ENCODE measurements around the gene SMG1. TPM values are rescaled to one million over a fixed set of nuclear protein-coding genes. Genes with fewer than 3 reads are reported as not detected.
"Not testable (repeated sequence)": the region's sequence is repeated elsewhere in the genome, so short reads cannot be mapped to it uniquely, and the experiment has no call there.

SMG1 gene
- total RNA-seq, 2 experiments from 2014 or later = 85.1 to 91.8 TPM

DNA sequence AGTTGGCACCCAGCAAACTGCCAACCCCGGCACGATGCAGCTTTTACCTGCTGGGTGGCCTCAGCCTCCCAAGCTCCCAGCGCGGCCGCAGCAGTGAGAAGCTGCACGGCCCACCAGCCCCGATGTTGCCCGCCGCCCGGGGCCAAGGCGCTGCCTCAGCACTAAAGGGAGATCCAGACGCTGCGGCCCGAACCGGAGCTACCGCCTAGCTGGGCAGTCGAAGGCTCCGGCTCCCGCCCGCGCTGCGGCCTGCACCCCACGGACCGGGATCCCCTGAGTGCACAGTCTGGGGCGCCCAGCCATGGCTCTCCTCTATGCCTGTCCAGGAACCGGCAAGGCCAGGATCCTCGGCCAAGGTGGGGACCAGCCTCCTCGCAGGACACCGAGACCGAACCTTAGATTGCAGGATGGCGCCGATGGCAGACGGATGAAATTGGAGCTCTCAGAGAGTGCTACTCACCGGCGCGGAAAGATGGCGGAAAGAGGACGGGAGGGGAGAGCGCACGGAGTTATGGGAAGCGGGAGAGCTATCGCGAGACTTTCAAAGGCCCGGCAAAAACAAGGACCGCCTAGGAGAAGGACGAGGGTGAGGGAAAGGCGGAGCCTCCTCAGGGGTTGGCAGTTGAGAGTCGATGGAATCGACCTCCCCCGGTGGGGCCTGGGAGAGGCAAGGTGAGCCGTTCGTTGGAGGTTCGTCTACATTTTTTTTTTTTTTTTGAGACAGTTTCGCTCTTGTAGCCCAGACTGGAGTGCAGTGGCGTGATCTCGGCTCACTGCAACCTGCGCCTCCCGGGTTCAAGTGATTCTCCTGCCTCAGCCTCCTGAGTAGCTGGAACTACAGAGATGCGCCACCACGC, 136.1 kb downstream of the SMG1 start, which contains the start of gene RPS15A:
TSS of gene RPS15A (minus strand) at position 485 of the 857 bp plus-strand sequence. CDS start 1,221 bp downstream, outside the sequence.
- Mint-ChIP-seq H3K36me3 (peaks cover 72% of the 10 kb centered on the region), H3K4me1 (ENCODE audit: low read depth) (peaks cover 41% of the 10 kb centered on the region), H3K4me3 (peak within 1 kb of the TSS; percentile 97), H3K9me3 (no peaks in the 10 kb centered on the region), H3K27me3 (no peaks in the 10 kb centered on the region), H3K27ac (peak within 1 kb of the TSS; percentile 99)
- peak; percentile 96 for DNase-seq
- intact Hi-C loops (cut with micrococcal nuclease) = loop anchor here (1.0 to 5.0 kb wide), 3 partner anchors 11 to 277 kb away; partner anchors contain the start of genes ARL6IP1, COQ7 and SMG1
- POLR2A ChIA-PET = interaction anchor here (0.7 to 7.0 kb wide), 6 partner anchors 11 to 156 kb away, joined by 3 to 126 read pairs (median 6); partner anchors contain the start of genes ARL6IP1 and SMG1
- CTCF ChIA-PET = interaction anchor here (0.6 to 8.4 kb wide), 4 partner anchors 11 to 1088 kb away, joined by 3 to 90 read pairs (median 3); partner anchors contain the start of gene ARL6IP1

- H3K4me1 Mint-ChIP-seq (ENCODE audit: low read depth) = peaks cover 47% of the 10 kb centered on the region
- CTCF ChIA-PET = interaction anchor here (0.6 to 8.4 kb wide), 3 partner anchors 11 to 644 kb away, joined by 3 to 90 read pairs (median 3); partner anchors contain the start of gene ARL6IP1
- POLR2A ChIA-PET = interaction anchor here (0.7 to 7.0 kb wide), 5 partner anchors 12 to 136 kb away, joined by 3 to 126 read pairs (median 7); partner anchors contain the start of genes ARL6IP1 and SMG1
- peak overlapping the region; percentile 97 for H3K4me3 Mint-ChIP-seq
- intact Hi-C loops (cut with micrococcal nuclease) = loop anchor here (5.0 kb wide), 1 partner anchor 278 kb away; the partner anchor contains the start of gene COQ7
- no peaks in the 10 kb centered on the region for H3K9me3 Mint-ChIP-seq
- H3K36me3 Mint-ChIP-seq = peaks cover 76% of the 10 kb centered on the region
- H3K27me3 Mint-ChIP-seq = no peaks in the 10 kb centered on the region
- peak overlapping the region; percentile 99 for H3K27ac Mint-ChIP-seq
- DNase-seq = no peak
These were observed 136.7 kb downstream of the SMG1 start for GRCh38 chr16:18789515-18789849.

- intact Hi-C loops (cut with micrococcal nuclease) = loop anchor here (5.0 kb wide), 1 partner anchor 278 kb away; the partner anchor contains the start of gene COQ7
- Mint-ChIP-seq H3K9me3 (no peaks in the 10 kb centered on the region), H3K4me3 (peak overlapping the region; percentile 97), H3K27me3 (no peaks in the 10 kb centered on the region), H3K27ac (peak overlapping the region; percentile 99), H3K36me3 (peaks cover 75% of the 10 kb centered on the region), H3K4me1 (ENCODE audit: low read depth) (peaks cover 52% of the 10 kb centered on the region)
- POLR2A ChIA-PET = interaction anchor here (0.7 to 7.0 kb wide), 5 partner anchors 13 to 137 kb away, joined by 3 to 126 read pairs (median 5); partner anchors contain the start of genes ARL6IP1 and SMG1
- no peak for DNase-seq
- CTCF ChIA-PET = interaction anchor here (0.6 to 8.4 kb wide), 4 partner anchors 12 to 644 kb away, joined by 3 to 90 read pairs (median 4); partner anchors contain the start of gene ARL6IP1
These were observed 137.2 kb downstream of the SMG1 start for GRCh38 chr16:18788828-18789514.

GRCh38 chr16:18784917-18785623, 141.1 kb downstream of the SMG1 start:
- Mint-ChIP-seq H3K36me3 (peaks cover 71% of the 10 kb centered on the region), H3K4me1 (ENCODE audit: low read depth) (peaks cover 58% of the 10 kb centered on the region)

GRCh38 chr16:18783430-18784341, 142.5 kb downstream of the SMG1 start:
- Mint-ChIP-seq H3K9me3 (no peaks in the 10 kb centered on the region), H3K4me1 (ENCODE audit: low read depth) (peaks cover 57% of the 10 kb centered on the region), H3K27ac (peak overlapping the region; percentile 82), H3K27me3 (no peaks in the 10 kb centered on the region), H3K36me3 (peaks cover 57% of the 10 kb centered on the region), H3K4me3 (no peak overlapping the region)
- ChIA-PET CTCF (interaction anchor here (0.6 to 1.2 kb wide), 3 partner anchors 11 to 18 kb away, joined by 3 to 7 read pairs (median 5); partner anchors contain the start of gene ARL6IP1), POLR2A (interaction anchor here (1.0 to 1.6 kb wide), 4 partner anchors 10 to 20 kb away, joined by 3 to 7 read pairs (median 4); partner anchors contain the start of gene ARL6IP1)
- DNase-seq = no peak
- intact Hi-C loops (cut with micrococcal nuclease) = no loop called here

More at GRCh38 chr16:18784917-18785623, 141.1 kb downstream of the SMG1 start:
- intact Hi-C loops (cut with micrococcal nuclease) = loop anchor here (5.0 kb wide), 1 partner anchor 282 kb away; the partner anchor contains the start of gene COQ7
- CTCF ChIA-PET = interaction anchor here (1.2 to 8.4 kb wide), 2 partner anchors 16 kb away, joined by 7 to 90 read pairs; partner anchors contain the start of gene ARL6IP1
- Mint-ChIP-seq H3K27me3 (no peaks in the 10 kb centered on the region), H3K4me3 (peak overlapping the region; percentile 64), H3K27ac (peak overlapping the region; percentile 77), H3K9me3 (no peaks in the 10 kb centered on the region)
- no peak for DNase-seq
- POLR2A ChIA-PET = interaction anchor here (1.0 to 1.2 kb wide), 3 partner anchors 9 to 19 kb away, joined by 3 read pairs; no protein-coding TSS in a partner anchor

GRCh38 chr16:18782697-18783429, 143.3 kb downstream of the SMG1 start:
- Mint-ChIP-seq H3K4me1 (ENCODE audit: low read depth) (peaks cover 49% of the 10 kb centered on the region), H3K36me3 (peaks cover 50% of the 10 kb centered on the region), H3K4me3 (no peak overlapping the region), H3K9me3 (no peaks in the 10 kb centered on the region), H3K27ac (peak overlapping the region; percentile 82), H3K27me3 (no peaks in the 10 kb centered on the region)
- peak; percentile 52 for DNase-seq
- CTCF ChIA-PET = interaction anchor here (0.8 kb wide), 1 partner anchor 19 kb away, joined by 5 read pairs; the partner anchor contains the start of gene ARL6IP1
- intact Hi-C loops (cut with micrococcal nuclease) = no loop called here
- POLR2A ChIA-PET = interaction anchor here (1.5 to 1.6 kb wide), 2 partner anchors 16 to 19 kb away, joined by 4 to 7 read pairs; partner anchors contain the start of gene ARL6IP1

DNA sequence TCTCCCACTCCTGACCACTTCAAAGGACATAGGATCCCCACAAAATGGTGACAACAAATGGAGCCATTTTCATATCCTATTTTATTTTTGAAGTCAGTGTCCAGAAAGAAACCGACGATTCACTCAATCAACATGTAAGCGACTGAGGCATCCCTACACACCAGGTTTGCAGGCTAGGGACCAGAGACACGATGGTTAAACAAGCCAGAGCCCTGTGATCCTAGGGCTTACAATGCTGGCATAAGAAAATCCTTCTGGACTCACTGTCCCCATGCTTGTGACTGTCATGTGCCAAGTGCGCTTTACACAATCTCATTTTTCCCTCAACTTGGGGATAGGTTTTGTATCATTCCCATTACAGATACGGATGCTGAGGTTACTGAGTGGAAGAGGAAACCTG, 145.0 kb downstream of the SMG1 start:
- POLR2A ChIA-PET; intact Hi-C loops (cut with micrococcal nuclease); H3K4me3 Mint-ChIP-seq; H3K9me3 Mint-ChIP-seq; CTCF ChIA-PET; DNase-seq; H3K27ac Mint-ChIP-seq; H3K27me3 Mint-ChIP-seq: not testable (repeated sequence)
- H3K36me3 Mint-ChIP-seq = peaks cover 35% of the 10 kb centered on the region
- peaks cover 34% of the 10 kb centered on the region for H3K4me1 Mint-ChIP-seq (ENCODE audit: low read depth)

DNA sequence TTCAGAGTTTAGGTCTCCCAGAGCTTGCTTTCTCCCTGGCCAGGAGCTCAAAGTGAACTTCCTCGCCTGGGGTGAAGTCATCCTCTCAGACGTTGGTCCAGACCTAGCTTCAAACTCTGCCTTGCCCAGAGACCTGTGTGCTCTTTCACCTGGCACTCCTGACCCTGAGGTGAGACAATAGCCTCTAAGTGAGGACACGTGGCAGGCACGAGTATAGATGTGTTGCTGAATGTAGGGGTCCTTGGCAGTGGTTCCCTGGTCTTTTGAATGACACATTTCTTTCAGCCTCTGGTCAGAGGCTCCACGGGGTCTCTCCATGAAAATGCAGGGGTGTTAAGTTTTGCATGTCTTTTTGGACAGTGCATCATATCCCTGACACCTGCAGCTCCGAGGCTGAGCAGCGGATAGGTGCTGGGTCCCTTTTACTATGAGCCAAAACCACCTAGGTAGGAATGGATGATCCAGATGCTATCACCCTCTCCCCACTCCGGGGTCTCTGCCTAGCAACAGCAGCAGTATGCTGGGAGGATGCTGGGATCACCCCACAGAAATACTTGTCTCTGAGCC, 145.7 kb downstream of the SMG1 start:
- CTCF ChIA-PET; H3K4me3 Mint-ChIP-seq; H3K27me3 Mint-ChIP-seq; DNase-seq; H3K27ac Mint-ChIP-seq; POLR2A ChIA-PET; H3K9me3 Mint-ChIP-seq; intact Hi-C loops (cut with micrococcal nuclease): not testable (repeated sequence)
- Mint-ChIP-seq H3K36me3 (peaks cover 29% of the 10 kb centered on the region), H3K4me1 (ENCODE audit: low read depth) (peaks cover 27% of the 10 kb centered on the region)

- H3K9me3 Mint-ChIP-seq; H3K4me3 Mint-ChIP-seq; intact Hi-C loops (cut with micrococcal nuclease); H3K27me3 Mint-ChIP-seq; H3K27ac Mint-ChIP-seq; H3K36me3 Mint-ChIP-seq; CTCF ChIA-PET; DNase-seq; H3K4me1 Mint-ChIP-seq (ENCODE audit: low read depth); POLR2A ChIA-PET: not testable (repeated sequence)
These were observed 148.5 kb downstream of the SMG1 start for GRCh38 chr16:18777664-18778063.

GRCh38 chr16:18776334-18776733, 149.9 kb downstream of the SMG1 start:
- intact Hi-C loops (cut with micrococcal nuclease); CTCF ChIA-PET; H3K27me3 Mint-ChIP-seq; H3K9me3 Mint-ChIP-seq; H3K4me1 Mint-ChIP-seq (ENCODE audit: low read depth); H3K4me3 Mint-ChIP-seq; H3K27ac Mint-ChIP-seq; POLR2A ChIA-PET; H3K36me3 Mint-ChIP-seq; DNase-seq: not testable (repeated sequence)
